HEK293T (cell line): ENCODE data around the gene LRRIQ1.

ENCODE experiments used
- BHLHE40 ChIP-seq: fragments of 450-650 bp; IDR thresholded peaks from 2 replicates; pipeline ENCODE4 v1.6.1; 2016; ENCODE audit warnings: mild to moderate bottlenecking, moderate library complexity, borderline replicate concordance
- FOXK2 ChIP-seq: fragments of 450-650 bp; IDR thresholded peaks from 2 replicates; pipeline ENCODE4 v1.6.1; 2016; ENCODE audit warnings: mild to moderate bottlenecking
- FOXM1 ChIP-seq: fragments of 450-650 bp; IDR thresholded peaks from 2 replicates; pipeline ENCODE4 v1.6.1; 2017; ENCODE audit warnings: mild to moderate bottlenecking, borderline replicate concordance
- LEF1 ChIP-seq: fragments of 450-650 bp; IDR thresholded peaks from 2 replicates; pipeline ENCODE4 v1.6.1; 2017; ENCODE audit warnings: mild to moderate bottlenecking, borderline replicate concordance
- NFRKB ChIP-seq: fragments of 450-650 bp; IDR thresholded peaks from 2 replicates; pipeline ENCODE4 v1.6.1; 2016; ENCODE audit warnings: mild to moderate bottlenecking, moderate library complexity
- PKNOX1 ChIP-seq: fragments of 450-650 bp; IDR thresholded peaks from 2 replicates; pipeline ENCODE4 v1.6.1; 2016
- SP1 ChIP-seq: fragments of 450-650 bp; IDR thresholded peaks from 2 replicates; pipeline ENCODE4 v1.6.1; 2017
- ZNF384 ChIP-seq: fragments of 450-650 bp; IDR thresholded peaks from 2 replicates; pipeline ENCODE4 v1.6.1; 2016

GRCh38 chr12:85072826-85073225 lies 36.7 kb downstream of the LRRIQ1 start:
- TF ChIP-seq SP1, result no peak
- TF ChIP-seq LEF1, result no peak
- no peak for TF ChIP-seq FOXK2
- no peak for TF ChIP-seq BHLHE40
- no peak for TF ChIP-seq PKNOX1
- TF ChIP-seq NFRKB, result no peak
- TF ChIP-seq ZNF384, result no peak
- no peak for TF ChIP-seq FOXM1
